ENCODE data around the gene RBM33.
"Not testable (repeated sequence)": the region's sequence is repeated elsewhere in the genome, so short reads cannot be mapped to it uniquely, and the experiment has no call there.

RBM33 gene

DNA sequence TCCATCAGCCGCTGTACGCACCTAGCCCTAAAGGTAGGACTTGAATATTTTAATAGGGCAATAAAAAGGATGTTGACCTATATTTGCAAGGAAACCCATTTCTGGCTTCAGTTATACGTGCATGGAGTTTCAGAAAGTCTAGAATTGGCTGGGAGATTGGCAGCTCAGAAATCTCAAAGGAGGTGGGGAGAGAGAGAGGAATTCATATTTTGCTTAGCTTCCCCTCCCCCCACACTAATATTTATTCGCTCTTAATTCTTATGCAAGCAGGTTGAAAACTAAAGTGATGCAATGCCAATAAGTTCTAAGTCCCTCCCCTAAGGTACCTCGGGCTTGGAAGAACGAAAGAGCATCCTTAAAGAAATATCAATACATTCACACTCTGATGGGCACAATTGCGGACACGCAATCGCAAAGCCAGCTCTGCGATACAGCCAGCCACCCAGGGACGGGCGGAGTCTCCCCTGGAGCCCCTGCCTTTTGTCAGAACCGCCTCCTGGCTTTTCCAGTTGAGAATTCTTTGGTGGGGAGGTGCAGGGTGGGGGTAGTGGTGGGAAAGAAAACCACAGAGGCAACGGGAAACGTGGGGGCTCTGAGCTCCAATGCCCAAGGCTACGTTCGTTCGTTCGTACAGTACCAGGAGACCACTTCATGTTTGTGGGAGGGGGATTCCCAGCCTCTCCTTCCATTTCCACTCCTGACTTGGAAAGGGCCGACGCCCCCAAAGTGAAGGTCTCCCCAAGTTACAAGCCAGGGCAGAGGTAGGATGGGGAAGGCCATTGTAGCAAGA lies 166.5 kb downstream of the RBM33 start:
- H3K4me3 ChIP-seq (ENCODE audit: low read depth, low read length), result no peak overlapping the region
- DNase-seq (ENCODE audit: low read depth), result no peak

DNA sequence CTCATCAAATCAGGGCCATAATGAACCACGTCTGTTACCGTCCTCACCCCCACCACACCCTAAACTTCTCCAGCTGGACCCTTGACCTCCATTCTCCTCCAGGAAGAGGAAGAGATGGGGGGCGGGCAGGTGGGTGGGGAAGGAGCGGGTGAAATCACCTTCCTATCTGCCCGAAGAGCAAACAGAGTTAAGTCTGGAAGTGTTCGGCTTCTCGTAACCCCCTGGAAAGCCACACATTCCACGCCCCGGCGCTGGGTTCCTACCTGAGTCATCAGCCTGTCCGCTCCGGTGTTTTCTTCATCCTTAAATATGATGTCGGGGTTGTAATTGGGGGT lies 167.1 kb downstream of the RBM33 start:
- peak overlapping the region; percentile 43 for H3K4me3 ChIP-seq (ENCODE audit: low read depth, low read length)

DNA sequence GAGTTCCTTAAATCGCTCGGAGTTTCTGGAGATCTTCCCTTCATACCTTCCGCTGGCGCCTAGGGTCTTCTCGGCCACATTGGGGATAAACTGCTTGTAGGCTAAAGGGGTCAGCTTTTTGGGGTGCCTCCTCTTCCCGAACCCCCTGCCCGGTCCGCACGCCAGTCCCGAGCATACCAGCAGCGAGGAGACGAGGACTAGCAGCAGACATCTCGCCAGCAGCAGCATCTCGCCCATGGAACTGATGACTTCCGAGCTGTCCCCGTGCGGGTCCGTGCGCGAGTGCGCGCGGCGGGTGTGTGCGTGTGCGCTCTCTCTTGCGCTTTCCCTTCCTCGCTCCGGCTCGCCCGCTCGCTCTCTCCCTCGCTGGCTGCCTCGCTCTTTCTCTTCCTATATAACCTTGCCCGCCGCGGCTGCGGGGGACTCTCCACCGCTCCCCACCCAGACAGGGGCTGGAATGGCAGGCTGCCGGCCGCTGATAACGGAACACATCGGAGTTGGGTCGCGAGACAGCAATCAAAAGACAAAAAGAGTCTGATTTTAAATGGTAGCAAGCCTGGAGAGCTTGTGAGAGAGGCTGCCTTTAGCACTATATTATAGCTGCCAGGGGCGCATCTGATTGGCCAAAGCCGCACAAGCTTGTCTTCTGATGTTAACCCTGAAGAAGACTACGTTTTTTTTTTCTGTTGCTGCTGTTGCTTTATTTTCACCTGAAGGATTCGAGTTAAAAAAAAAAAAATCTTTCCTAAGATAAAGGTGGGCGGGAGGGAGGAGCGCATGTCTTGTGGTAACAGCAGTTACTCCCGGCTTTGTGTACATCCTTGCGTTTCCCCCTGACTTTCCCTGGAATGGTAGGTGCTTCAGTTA lies 167.7 kb downstream of the RBM33 start, which contains the start of gene SHH:
SHH (minus strand) TSS at position 569 of the 867 bp plus-strand sequence; CDS start at position 228, 341 bp downstream.
- H3K4me3 ChIP-seq (ENCODE audit: low read depth, low read length), result peak within 1 kb of the TSS; percentile 43
- no peak for DNase-seq (ENCODE audit: low read depth)

More for the DNA sequence above, 167.1 kb downstream of the RBM33 start:
- no peak for DNase-seq (ENCODE audit: low read depth)

DNA sequence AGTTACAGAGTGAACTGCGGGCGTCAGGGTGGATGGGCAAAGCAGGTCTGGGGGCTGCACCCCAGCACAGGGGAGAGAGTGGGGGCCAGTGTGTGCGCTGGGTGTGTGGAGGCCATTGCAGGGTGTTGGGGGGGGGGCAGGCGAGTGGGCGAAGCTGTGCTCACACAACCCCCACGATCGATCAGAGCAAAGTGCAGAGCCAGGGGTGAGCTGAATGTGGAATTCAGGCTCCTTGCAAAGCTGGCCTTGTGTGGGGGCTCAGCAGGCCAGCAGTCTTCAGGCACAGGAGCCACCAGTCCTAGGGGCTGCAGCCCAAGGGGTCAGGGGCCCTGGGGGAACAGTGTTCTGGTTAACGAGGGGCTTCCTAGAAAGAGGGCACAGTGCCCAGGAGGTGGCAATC lies 168.7 kb downstream of the RBM33 start:
- no peak overlapping the region for H3K4me3 ChIP-seq (ENCODE audit: low read depth, low read length)
- DNase-seq (ENCODE audit: low read depth), result no peak

DNA sequence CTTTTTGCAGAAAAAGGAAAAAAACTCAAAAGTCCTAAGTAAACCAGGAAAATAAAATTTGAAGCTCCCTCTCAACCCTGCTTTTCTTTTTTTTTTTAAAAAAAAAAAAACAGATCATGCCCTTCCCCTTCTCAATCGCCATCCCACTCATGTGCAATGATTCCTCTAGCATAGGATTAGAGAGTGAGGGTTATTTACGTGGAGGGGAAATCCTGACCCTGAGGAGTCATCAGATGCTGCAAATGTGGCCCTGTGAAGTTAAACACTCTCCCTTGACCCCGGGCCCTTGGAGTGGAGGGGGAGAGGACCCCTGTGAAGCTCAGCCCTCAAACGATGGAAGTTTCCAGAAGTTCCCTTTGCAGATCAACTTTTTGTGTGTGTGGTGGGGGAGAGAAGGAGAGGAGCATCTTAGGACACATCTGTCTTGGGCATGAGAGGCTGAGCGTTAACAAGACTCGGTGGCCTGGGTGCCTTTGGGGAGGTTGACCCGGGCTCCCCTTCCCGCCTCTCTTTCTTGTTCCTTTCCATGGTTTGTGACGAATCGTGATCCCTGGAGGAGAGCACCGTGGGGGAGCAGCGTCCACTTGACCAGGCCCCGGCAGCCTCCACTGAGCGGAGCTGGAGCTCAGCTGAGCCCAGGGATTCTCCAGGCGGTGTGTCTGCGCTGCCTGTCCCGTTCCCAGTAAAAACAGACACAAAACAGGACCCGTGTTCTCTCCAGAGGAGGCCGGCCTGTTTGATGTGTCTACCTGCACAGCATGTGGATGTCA lies 169.3 kb downstream of the RBM33 start:
- no peak for DNase-seq (ENCODE audit: low read depth)
- H3K4me3 ChIP-seq (ENCODE audit: low read depth, low read length), result no peak overlapping the region

DNA sequence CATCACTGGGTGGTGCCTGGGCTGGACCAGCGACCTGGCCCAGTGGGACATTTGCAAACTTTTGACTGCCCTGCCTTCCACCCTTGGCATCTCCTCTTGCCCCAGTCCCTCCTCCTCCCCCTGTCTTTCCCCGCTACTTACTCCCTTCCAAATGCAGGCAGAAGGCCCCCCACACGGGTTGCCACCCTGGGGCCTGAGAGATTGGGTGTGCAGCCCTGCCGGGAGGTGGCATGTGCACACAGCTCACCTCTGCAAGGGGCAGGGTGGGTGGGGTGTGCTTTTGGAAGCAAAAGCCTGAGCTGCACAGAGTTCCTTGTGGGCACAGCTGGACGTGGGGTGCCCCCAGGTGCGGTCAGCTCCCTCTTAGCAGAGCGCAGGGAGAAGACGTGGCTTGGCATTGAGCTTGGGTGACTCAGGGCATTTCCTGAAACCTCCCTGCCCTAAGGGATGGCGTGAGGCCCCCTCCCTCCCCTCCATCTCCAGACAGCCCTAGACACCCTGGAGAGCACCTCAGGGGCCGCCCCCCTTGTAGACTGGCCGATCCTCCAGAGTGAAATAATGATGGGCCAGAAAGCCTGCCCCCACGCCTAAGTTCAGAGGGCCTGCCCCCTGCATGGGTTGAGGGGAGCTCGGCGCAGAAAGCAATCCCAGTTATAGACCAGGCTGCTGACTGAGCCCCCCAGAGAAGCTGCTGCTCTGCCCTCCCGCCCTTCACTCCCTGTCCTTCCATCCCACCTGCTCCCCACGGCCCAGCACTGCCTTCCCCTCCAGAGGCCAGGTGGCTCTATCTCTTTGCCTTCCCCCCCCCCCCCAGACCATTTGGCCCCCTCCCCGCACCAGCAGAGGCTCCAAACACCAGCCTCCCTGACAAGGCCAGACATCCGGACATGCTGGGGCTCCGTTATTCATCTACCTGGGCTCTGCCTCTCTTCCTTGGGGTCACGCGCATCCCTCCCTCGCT lies 170.1 kb downstream of the RBM33 start:
- H3K4me3 ChIP-seq (ENCODE audit: low read depth, low read length), result no peak overlapping the region
- DNase-seq (ENCODE audit: low read depth), result no peak

DNA sequence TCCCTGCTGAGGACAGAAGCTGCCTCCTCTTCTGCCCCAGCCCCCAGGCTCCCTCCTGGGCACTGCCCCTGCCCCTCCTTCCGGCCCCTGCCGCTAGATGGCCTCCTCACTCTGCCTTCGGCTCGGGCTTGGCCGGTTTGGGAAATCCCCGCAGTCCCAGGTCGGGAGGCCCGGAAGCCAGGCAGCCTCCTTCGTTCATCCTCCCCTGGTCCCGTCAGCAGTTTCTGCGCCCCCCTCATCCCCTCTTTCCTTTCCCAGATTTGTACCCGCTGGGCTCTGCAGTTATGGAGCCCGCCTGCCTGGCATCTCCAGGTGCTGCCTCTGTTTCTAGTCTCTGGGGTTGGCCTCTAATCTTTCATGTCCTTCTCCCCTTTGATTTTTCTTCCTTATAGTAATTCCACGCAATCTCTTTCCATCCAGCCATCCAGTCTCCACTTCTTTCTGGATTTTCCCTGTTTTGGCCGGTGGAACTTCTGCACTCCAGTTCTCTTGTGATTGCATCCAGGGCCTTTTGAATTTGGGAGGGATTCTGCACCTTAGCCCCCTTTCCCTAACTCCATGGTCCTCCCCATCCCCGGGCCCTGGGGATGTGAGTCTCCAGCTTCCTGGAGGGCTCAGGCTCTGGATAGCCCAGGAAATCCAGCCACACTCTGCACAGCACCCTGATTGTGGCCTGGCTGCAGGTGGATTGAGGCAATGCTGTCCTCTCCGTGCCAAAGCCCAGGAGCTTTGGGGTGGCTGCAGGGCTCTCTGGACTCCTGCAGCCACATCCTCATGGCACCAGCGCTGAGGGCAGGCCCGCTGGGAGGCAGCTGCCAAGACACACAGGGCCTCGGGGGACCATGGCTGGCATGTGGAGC lies 171.1 kb downstream of the RBM33 start:
- no peak for DNase-seq (ENCODE audit: low read depth)
- no peak overlapping the region for H3K4me3 ChIP-seq (ENCODE audit: low read depth, low read length)

DNA sequence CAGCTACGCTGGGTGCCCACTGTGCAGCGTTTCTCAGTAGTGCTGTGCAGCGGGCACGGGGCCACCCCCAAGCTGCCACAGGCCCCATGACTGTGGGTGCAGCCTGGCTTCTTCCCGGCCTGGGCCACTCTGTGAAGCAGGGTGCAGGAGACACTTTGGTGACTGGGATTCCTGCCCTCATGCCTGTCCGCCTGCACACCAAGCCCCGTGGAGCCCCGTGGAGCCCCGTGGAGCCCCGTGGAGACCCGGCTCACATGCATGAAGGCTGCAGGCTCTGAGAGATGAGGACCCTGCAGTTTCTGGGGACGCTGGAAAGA lies 171.7 kb downstream of the RBM33 start:
- H3K4me3 ChIP-seq (ENCODE audit: low read depth, low read length), result no peak overlapping the region
- DNase-seq (ENCODE audit: low read depth), result no peak

DNA sequence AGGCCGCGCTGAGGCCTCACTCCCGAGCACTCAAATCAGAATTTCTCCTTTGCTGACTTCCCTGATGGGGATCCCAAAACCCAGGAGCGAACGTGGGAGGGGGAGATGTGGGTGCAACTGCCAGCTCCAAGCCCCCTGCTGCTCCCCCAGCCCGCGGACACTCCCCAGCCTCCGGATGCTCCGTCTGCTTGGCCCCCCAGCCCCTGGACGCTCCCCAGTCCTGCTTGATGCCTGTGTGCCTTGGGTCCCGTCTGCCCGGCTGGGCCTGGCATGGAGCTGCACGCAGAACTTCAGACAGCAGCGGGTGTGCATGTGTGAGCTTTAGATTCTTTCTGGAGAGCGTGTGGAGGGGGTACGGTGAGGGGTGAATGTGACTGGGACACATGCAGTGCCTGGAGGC lies 172.5 kb downstream of the RBM33 start:
- no peak for DNase-seq (ENCODE audit: low read depth)
- no peak overlapping the region for H3K4me3 ChIP-seq (ENCODE audit: low read depth, low read length)

DNA sequence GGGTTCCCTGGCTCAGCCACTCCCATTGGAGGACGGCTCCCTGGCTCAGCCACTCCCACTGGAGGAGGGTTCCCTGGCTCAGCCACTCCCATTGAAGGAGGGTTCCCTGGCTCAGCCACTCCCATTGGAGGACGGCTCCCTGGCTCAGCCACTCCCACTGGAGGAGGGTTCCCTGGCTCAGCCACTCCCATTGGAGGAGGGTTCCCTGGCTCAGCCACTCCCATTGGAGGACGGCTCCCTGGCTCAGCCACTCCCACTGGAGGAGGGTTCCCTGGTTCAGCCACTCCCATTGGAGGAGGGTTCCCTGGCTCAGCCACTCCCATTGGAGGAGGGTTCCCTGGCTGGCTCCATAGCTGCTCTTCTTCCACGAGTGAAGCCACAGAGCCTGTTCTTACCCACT lies 173.1 kb downstream of the RBM33 start:
- DNase-seq (ENCODE audit: low read depth); H3K4me3 ChIP-seq (ENCODE audit: low read depth, low read length): not testable (repeated sequence)

DNA sequence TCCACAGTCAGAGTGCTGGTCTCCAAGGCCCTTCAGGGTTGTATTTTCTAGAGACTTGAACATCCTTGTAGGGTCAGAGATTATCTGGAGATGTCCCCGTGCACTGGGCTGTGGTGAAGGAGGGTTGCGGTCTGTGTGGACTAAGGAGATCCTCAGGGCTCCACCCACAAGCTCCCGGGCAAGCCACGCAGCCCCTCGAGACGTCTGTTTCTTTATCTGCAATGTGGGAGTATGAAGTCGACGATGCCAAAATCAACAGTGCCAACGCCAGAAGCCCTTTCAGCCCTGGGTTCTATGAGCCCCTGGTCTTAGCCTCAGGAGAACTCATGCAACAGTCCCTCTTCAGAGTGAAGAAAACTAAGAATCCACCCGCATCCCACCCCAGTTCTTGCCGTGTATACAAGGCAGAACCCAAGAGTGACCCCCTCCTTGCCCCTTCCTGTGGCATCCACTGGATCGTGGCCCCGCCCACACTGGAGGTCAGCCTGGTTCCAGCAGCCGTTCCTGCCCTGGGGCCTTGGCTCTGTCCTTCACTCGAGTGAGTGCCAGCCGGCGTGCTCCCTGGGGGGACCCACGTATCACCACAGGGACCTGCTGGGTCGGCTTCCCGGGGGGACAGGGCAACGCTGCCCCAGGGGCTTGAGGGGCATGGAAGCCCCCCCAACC lies 173.8 kb downstream of the RBM33 start:
- no peak for DNase-seq (ENCODE audit: low read depth)
- H3K4me3 ChIP-seq (ENCODE audit: low read depth, low read length), result no peak overlapping the region

DNA sequence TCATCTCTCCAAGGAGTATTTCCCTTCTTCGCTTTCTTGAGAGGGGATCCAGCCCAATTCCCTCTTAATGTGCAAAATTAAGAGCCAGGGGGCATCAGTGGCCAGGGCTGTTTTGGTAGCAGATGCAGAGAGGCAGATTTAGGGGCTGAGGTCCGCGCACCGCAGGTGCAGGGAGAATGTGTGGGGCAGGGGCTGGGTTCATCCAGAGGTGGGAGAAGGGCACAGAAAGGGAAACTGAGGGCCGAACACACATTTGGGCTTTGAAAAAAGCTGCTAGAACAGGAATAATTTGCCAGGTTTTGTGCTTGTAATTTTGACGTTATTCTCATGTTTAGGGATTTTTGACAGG lies 174.3 kb downstream of the RBM33 start:
- H3K4me3 ChIP-seq (ENCODE audit: low read depth, low read length), result no peak overlapping the region
- DNase-seq (ENCODE audit: low read depth), result no peak

DNA sequence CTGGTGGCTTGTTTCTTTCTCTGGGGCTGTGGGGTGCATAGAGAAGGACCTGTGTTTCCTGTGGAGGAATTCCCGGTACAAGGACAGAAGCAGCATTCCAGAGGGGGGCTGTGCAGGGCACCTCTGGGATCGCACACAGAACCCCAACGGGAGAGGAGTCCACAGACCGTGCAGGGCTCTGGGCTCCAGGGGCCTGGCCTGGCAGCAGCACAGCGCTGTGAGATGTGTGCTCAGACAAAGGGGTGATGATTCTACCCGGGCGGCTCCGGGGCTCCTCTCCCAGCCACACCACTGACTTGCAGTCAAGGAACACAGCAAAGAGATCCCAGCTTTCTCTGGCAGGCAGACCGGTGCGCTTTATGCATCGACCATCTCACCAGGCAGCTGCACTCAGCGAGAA lies 174.7 kb downstream of the RBM33 start:
- DNase-seq (ENCODE audit: low read depth), result no peak
- H3K4me3 ChIP-seq (ENCODE audit: low read depth, low read length), result no peak overlapping the region

DNA sequence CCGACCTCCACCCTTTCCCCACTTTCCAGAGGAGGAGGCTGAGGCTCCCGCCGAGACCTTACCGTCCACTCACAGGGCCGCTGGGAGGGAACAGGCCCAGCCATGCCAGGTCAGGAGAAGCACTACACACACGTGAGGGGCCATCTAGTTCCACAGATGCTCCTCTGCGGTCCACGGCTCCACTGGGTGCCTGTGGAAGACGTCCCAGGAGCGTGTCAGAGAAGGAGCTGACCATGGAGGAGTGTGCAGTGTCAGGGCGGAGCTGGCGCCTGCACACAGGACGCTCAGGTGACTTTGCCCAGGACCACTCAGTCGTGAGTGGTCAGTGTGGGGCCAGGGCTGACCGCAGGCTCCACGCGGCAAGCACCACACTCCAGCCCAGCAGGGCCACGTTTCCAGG lies 175.8 kb downstream of the RBM33 start:
- no peak overlapping the region for H3K4me3 ChIP-seq (ENCODE audit: low read depth, low read length)
- DNase-seq (ENCODE audit: low read depth), result no peak

DNA sequence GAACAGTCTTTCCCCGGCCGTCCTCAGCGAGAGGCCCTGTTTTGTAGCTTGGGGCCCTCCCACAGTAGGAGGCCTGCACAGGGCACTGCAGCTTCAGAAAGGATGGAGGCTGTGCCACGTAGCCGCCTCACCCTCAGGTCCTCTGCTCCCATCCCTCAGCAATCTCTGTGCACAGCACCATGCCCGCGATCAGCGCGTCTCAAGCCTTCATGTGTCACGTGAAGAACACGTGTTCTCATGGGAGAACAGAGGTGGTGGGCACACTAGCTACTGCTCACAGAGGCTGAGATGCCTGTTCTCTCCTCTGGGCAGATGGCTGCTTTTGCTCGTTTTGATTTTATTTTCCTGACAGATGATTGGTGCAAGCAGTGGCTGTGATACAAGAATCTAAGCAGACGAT lies 176.3 kb downstream of the RBM33 start:
- no peak overlapping the region for H3K4me3 ChIP-seq (ENCODE audit: low read depth, low read length)
- no peak for DNase-seq (ENCODE audit: low read depth)

DNA sequence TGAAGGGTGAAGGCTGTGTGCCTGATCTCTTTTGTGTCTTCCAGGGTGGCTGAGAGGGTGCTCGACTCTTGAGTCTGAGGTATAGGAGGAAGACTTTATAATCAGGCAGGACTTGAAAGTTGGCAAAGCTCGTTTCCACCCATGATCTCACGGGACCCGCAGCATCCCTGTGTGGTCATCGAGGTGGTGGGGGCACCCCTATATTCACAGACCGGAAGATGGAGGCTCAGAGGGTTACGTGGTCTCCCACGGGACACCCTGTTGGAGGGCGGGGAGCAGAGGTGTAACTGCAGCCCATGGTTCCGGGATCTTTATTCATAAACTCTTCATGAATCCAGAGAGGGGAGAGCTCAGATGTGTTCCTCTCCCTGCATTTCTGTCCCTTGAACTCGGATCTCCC lies 177.4 kb downstream of the RBM33 start:
- H3K4me3 ChIP-seq (ENCODE audit: low read depth, low read length), result no peak overlapping the region
- no peak for DNase-seq (ENCODE audit: low read depth)

DNA sequence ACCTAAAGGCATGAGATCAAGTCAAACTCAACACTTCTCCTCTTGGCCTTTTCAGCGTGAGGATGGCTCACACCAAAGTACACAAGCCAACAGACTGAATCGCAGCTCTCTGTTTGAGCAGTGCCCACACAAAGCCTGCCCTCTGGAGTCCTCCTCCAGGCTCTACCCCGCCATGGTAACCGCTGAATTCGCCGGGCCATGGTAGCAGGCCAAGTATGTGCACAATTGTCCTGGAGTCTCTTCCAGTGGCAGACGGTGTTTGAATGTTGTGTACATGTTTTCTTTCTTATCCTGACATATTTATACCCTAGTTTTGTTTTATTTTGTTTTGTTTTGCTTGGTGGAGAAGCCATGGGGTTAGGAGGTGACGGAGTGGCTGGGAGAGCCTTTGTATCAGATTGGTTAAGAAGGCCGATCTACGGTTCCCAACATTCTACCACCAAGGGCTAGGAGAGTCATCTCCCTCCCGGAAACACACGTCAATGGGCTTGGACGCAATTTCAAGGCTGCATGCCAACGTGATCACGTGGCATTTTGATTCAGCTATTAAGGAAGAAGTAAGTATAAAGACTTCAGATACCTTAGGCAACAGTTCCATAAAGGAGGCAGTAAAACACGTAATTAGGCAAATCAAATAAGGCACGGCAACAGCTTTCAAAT lies 179.9 kb downstream of the RBM33 start:
- DNase-seq (ENCODE audit: low read depth), result no peak
- H3K4me3 ChIP-seq (ENCODE audit: low read depth, low read length), result no peak overlapping the region

All from skeletal muscle cell (primary cell).